ENCODE measurements around the gene CDR2.

Gene CDR2

DNA sequence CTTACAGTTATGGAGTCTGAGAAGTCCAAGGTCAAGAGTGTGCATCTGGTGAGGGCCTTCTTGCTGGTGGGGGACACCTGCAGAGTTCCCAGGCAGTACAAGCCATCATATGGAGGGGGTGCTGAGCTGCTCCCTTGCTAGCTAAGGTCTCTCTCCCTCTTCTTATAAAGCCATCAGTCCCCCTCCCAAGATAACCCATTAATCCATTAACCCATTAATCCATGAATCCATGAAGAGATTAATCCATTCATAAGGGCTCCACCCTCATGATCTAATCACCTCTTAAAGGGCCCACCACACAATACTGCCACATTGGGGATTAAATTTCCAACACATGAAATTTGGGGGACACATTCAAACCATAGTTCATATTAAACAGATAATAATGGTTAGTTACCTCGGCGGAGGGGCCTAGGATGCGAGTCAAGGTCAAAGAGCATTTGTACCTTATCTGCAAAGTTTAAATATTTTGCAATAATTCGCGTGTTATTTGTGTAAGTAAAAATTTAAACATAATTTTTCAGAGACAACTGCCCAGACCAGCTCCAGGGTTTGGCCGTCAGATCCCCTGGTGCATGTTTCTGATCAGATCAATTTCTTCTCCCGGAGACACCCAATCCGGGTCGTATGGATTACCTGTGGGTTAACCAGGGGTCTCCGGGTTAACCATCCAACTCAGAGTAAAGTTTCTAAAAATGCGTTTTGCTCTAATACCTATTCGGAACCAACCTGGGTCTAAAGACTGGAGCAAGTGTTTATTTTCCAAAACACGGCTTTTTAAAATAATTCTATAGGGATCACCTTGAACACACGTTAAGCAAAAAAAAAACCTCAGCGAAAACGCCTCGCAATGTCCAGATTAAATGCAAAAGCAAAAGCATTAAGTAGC, 78.0 kb downstream of the CDR2 start:
- CTCF ChIA-PET: interaction anchor here (0.5 to 1.8 kb wide), 12 partner anchors 8 to 136 kb away, joined by 3 to 9 read pairs (median 4); no protein-coding TSS in a partner anchor
- Histone ChIP-seq H3K36me3 (ENCODE audit: control insufficient read depth in 2 of 2, insufficient read depth in 1 of 2, low read length in 2 of 2) (peaks cover 0 to 2% of the 10 kb centered on the region in 2 experiments; a peak in 1 of 3 replicates), H3K27ac (ENCODE audit: extremely low read depth, low read depth, low read length) (no peak overlapping the region), H3K4me3 (ENCODE audit: low read depth, low read length) (peak overlapping the region; percentile 63), H3K9me3 (ENCODE audit: control insufficient read depth, insufficient read depth, low read depth, low read length) (no peaks in the 10 kb centered on the region), H3K4me1 (ENCODE audit: control insufficient read depth, insufficient read depth, low read length) (no peaks in the 10 kb centered on the region)
- POLR2A ChIA-PET: interaction anchor here (0.6 to 1.4 kb wide), 5 partner anchors 23 to 105 kb away, joined by 3 to 9 read pairs (median 3); partner anchors contain the start of gene EEF2K
- TF ChIP-seq AEBP2 (tag by site-specific recombination; IDR thresholded peaks at IDR 0.05; ENCODE audit: borderline replicate concordance): no peak
- TF ChIP-seq ZNF610 (tag by site-specific recombination; IDR thresholded peaks at IDR 0.05; ENCODE audit: borderline replicate concordance): 0 out of 2 replicates have a peak, but pooled peaks have one; percentile 41
- peak; percentile 31; the same call in 1 of the 2 replicates for TF ChIP-seq ZXDB (tag by site-specific recombination; IDR thresholded peaks at IDR 0.05)
- TF ChIP-seq ZNF837 (tag by site-specific recombination; IDR thresholded peaks at IDR 0.05): no peak
- TF ChIP-seq ZNF266 (tag by site-specific recombination; IDR thresholded peaks at IDR 0.05; ENCODE audit: low read depth): no peak
- no peak; the same call in 1 of the 2 replicates for TF ChIP-seq ZNF362 (tag by site-specific recombination; IDR thresholded peaks at IDR 0.05)
- TF ChIP-seq ZNF274 (IDR thresholded peaks at IDR 0.05; ENCODE audit: low read length): no peak
- no peak for TF ChIP-seq ZNF274 (tag by site-specific recombination; IDR thresholded peaks at IDR 0.05; ENCODE audit: borderline replicate concordance)
- 0 out of 2 replicates have a peak, but pooled peaks have one; percentile 6 for TF ChIP-seq ZNF10 (tag by site-specific recombination; IDR thresholded peaks at IDR 0.05)
- peak; percentile 76 for TF ChIP-seq PRDM10 (tag by site-specific recombination; IDR thresholded peaks at IDR 0.05)
- TF ChIP-seq, protein P1, sequence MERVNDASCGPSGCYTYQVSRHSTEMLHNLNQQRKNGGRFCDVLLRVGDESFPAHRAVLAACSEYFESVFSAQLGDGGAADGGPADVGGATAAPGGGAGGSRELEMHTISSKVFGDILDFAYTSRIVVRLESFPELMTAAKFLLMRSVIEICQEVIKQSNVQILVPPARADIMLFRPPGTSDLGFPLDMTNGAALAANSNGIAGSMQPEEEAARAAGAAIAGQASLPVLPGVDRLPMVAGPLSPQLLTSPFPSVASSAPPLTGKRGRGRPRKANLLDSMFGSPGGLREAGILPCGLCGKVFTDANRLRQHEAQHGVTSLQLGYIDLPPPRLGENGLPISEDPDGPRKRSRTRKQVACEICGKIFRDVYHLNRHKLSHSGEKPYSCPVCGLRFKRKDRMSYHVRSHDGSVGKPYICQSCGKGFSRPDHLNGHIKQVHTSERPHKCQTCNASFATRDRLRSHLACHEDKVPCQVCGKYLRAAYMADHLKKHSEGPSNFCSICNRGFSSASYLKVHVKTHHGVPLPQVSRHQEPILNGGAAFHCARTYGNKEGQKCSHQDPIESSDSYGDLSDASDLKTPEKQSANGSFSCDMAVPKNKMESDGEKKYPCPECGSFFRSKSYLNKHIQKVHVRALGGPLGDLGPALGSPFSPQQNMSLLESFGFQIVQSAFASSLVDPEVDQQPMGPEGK (tag by site-specific recombination; IDR thresholded peaks at IDR 0.05): peak; percentile 53
- peak; percentile 54 for TF ChIP-seq ZNF335 (tag by site-specific recombination; conservative IDR thresholded peaks at IDR 0.05)
- TF ChIP-seq ZNF202 (tag by site-specific recombination; IDR thresholded peaks at IDR 0.05; ENCODE audit: borderline replicate concordance): no peak
- peak; percentile 15; the same call in 1 of the 2 replicates for TF ChIP-seq ZBTB20 (tag by site-specific recombination; IDR thresholded peaks at IDR 0.05)
- peak; percentile 76 for TF ChIP-seq IKZF3 (tag by site-specific recombination; IDR thresholded peaks at IDR 0.05)
- peak; percentile 40 for TF ChIP-seq KLF1 (tag by site-specific recombination; IDR thresholded peaks at IDR 0.05)
- no peak for TF ChIP-seq ZSCAN18 (tag by site-specific recombination; IDR thresholded peaks at IDR 0.05)
- peak; percentile 35; the same call in 1 of the 2 replicates for TF ChIP-seq FEZF1 (tag by site-specific recombination; IDR thresholded peaks at IDR 0.05)
- TF ChIP-seq ZNF544 (tag by site-specific recombination; IDR thresholded peaks at IDR 0.05): no peak
- peak; percentile 74 for TF ChIP-seq KLF16 (tag by site-specific recombination; IDR thresholded peaks at IDR 0.05)
- peak; percentile 88 for TF ChIP-seq ZBTB17 (tag by site-specific recombination; IDR thresholded peaks at IDR 0.05)
- 0 out of 2 replicates have a peak, but pooled peaks have one; percentile 16 for TF ChIP-seq GLIS1 (tag by site-specific recombination; IDR thresholded peaks at IDR 0.05)
- no peak for TF ChIP-seq ZNF157 (tag by site-specific recombination; IDR thresholded peaks at IDR 0.05)
- TF ChIP-seq, protein P2, sequence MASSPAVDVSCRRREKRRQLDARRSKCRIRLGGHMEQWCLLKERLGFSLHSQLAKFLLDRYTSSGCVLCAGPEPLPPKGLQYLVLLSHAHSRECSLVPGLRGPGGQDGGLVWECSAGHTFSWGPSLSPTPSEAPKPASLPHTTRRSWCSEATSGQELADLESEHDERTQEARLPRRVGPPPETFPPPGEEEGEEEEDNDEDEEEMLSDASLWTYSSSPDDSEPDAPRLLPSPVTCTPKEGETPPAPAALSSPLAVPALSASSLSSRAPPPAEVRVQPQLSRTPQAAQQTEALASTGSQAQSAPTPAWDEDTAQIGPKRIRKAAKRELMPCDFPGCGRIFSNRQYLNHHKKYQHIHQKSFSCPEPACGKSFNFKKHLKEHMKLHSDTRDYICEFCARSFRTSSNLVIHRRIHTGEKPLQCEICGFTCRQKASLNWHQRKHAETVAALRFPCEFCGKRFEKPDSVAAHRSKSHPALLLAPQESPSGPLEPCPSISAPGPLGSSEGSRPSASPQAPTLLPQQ (tag by site-specific recombination; IDR thresholded peaks at IDR 0.05): peak; percentile 61
